Mesenchymal stem cell (in vitro differentiated cells and primary cell): Measurements from ENCODE around the gene TWF2.

ENCODE experiments used
- DNase-seq: peaks from one replicate; pipeline ENCODE4 v3.0.0-alpha.2; 2013
- H2AFZ ChIP-seq: one replicate; pipeline ENCODE4 v1.6.1; 2013; ENCODE audit warnings: low read depth, mild to moderate bottlenecking, control low read depth, inconsistent platforms, low read length, moderate library complexity
- H2AK5ac ChIP-seq: 2 replicates; pipeline ENCODE4 v1.6.1; 2013; ENCODE audit warnings: low read length, moderate library complexity, mild to moderate bottlenecking, inconsistent platforms; ENCODE audit not compliant: severe bottlenecking
- H2BK120ac ChIP-seq: one replicate; pipeline ENCODE4 v1.6.1; 2013; ENCODE audit warnings: low read depth, mild to moderate bottlenecking, inconsistent platforms, low read length, moderate library complexity
- H2BK12ac ChIP-seq, 2 experiments: one replicate each; pipeline ENCODE4 v1.6.1; 2013; ENCODE audit warnings: inconsistent platforms in 2 of 2, low read length in 2 of 2, mild to moderate bottlenecking in 2 of 2, moderate library complexity in 2 of 2, control low read depth in 1 of 2
- H2BK15ac ChIP-seq: one replicate; pipeline ENCODE4 v1.6.1; 2013; ENCODE audit warnings: mild to moderate bottlenecking, low read depth, inconsistent platforms; ENCODE audit not compliant: poor library complexity, severe bottlenecking
- H2BK5ac ChIP-seq: 2 replicates; pipeline ENCODE4 v1.6.1; 2013; ENCODE audit warnings: low read depth, mild to moderate bottlenecking, low read length, control low read depth, inconsistent platforms; ENCODE audit not compliant: poor library complexity, severe bottlenecking
- H3K14ac ChIP-seq, 2 experiments: one replicate each; pipeline ENCODE4 v1.6.1; 2013; ENCODE audit warnings: inconsistent platforms in 2 of 2, low read length in 2 of 2, control low read depth in 1 of 2, mild to moderate bottlenecking in 1 of 2, moderate library complexity in 1 of 2
- H3K18ac ChIP-seq, 2 experiments: one replicate each; pipeline ENCODE4 v1.6.1; 2013; ENCODE audit warnings: inconsistent platforms in 2 of 2, low read length in 2 of 2, control low read depth in 1 of 2, low read depth in 1 of 2, mild to moderate bottlenecking in 1 of 2
- H3K23ac ChIP-seq, 2 experiments: one replicate each; pipeline ENCODE4 v1.6.1; 2013; ENCODE audit warnings: inconsistent platforms in 2 of 2, low read length in 2 of 2, mild to moderate bottlenecking in 2 of 2, moderate library complexity in 2 of 2, control low read depth in 1 of 2
- H3K27ac ChIP-seq: 2 replicates; pipeline ENCODE4 v1.5.1; 2013; ENCODE audit warnings: mild to moderate bottlenecking, moderate library complexity, low read length, control low read depth, inconsistent platforms; ENCODE audit not compliant: poor library complexity, severe bottlenecking
- H3K27me3 ChIP-seq, 2 experiments: 2 replicates each; pipeline versions ENCODE4 v1.6.1 to v1.7.0; 2013; ENCODE audit warnings: low read length in 2 of 2, mild to moderate bottlenecking in 2 of 2, moderate library complexity in 2 of 2, control low read depth in 1 of 2, inconsistent platforms in 1 of 2; ENCODE audit not compliant: control insufficient read depth in 1 of 2, insufficient read depth in 1 of 2
- H3K36me3 ChIP-seq, 2 experiments: 2 replicates each; pipeline versions ENCODE4 v1.6.1 to v1.7.0; 2013; ENCODE audit warnings: low read length in 2 of 2, control low read depth in 1 of 2, inconsistent platforms in 1 of 2, low read depth in 1 of 2, mild to moderate bottlenecking in 1 of 2; ENCODE audit not compliant: insufficient read depth in 2 of 2, control insufficient read depth in 1 of 2
- H3K4ac ChIP-seq, 2 experiments: one replicate each; pipeline ENCODE4 v1.6.1; 2013; ENCODE audit warnings: inconsistent platforms in 2 of 2, low read length in 2 of 2, mild to moderate bottlenecking in 2 of 2, moderate library complexity in 2 of 2, control low read depth in 1 of 2, low read depth in 1 of 2
- H3K4me1 ChIP-seq: 2 replicates; pipeline ENCODE4 v1.6.1; 2013; ENCODE audit warnings: low read depth, low read length, control low read depth; ENCODE audit not compliant: control insufficient read depth, insufficient read depth
- H3K4me2 ChIP-seq: 2 replicates; pipeline ENCODE4 v1.6.1; 2013; ENCODE audit warnings: low read length, mild to moderate bottlenecking, inconsistent platforms; ENCODE audit not compliant: poor library complexity, severe bottlenecking
- H3K4me3 ChIP-seq, 2 experiments: 2 replicates each; pipeline versions ENCODE4 v1.5.1 to v1.7.0; 2013; ENCODE audit warnings: low read length in 2 of 2, mild to moderate bottlenecking in 2 of 2, control low read depth in 1 of 2, low read depth in 1 of 2; ENCODE audit not compliant: insufficient read depth in 1 of 2
- H3K79me1 ChIP-seq: replicated peaks from 2 replicates; pipeline ENCODE4 v1.6.1; 2013; ENCODE audit warnings: mild to moderate bottlenecking, control low read depth, low read length, inconsistent platforms; ENCODE audit not compliant: poor library complexity, severe bottlenecking
- H3K9ac ChIP-seq: 2 replicates; pipeline ENCODE4 v1.7.0; 2013; ENCODE audit warnings: mild to moderate bottlenecking, low read length, moderate library complexity
- H3K9me3 ChIP-seq: 2 replicates; pipeline ENCODE4 v1.7.0; 2013; ENCODE audit warnings: mild to moderate bottlenecking, low read length; ENCODE audit not compliant: control insufficient read depth
- H4K8ac ChIP-seq: one replicate; pipeline ENCODE4 v1.6.1; 2013; ENCODE audit warnings: inconsistent platforms, mild to moderate bottlenecking, low read length, moderate library complexity
- H4K91ac ChIP-seq: one replicate; pipeline ENCODE4 v1.6.1; 2013; ENCODE audit warnings: mild to moderate bottlenecking, low read length, inconsistent platforms
- WGBS: methylation state at CpG from one replicate; pipeline ENCODE4 v1.1.7; 2013; ENCODE audit warnings: mixed read lengths; 5-methylcytosine and 5-hydroxymethylcytosine counted together

The TWF2 gene

GRCh38 chr3:52208556-52208955 lies 30.4 kb downstream of the TWF2 start:
- Histone ChIP-seq H2BK15ac (no peak overlapping the region), H3K23ac (no peak overlapping the region), H4K8ac (no peak overlapping the region), H3K18ac (no peak overlapping the region), H2AK5ac (no peak overlapping the region), H2BK5ac (no peak overlapping the region), H2BK12ac (no peak overlapping the region), H2BK120ac (no peak overlapping the region), H2AFZ (no peak overlapping the region), H3K79me1 (peaks cover 23% of the 10 kb centered on the region), H3K9me3 (no peaks in the 10 kb centered on the region), H3K4me3 (no peak overlapping the region), H3K4me2 (no peak overlapping the region), H3K27ac (no peak overlapping the region), H3K9ac (no peak overlapping the region), H3K14ac (no peak overlapping the region), H3K4ac (no peak overlapping the region), H3K4me1 (no peaks in the 10 kb centered on the region), H4K91ac (no peak overlapping the region), H3K27me3 (no peaks in the 10 kb centered on the region), H3K36me3 (peaks cover 60 to 95% of the 10 kb centered on the region in 2 experiments)
- no peak for DNase-seq
- WGBS, result 100% methylated on average over 4 of the region's 4 CpGs

DNA sequence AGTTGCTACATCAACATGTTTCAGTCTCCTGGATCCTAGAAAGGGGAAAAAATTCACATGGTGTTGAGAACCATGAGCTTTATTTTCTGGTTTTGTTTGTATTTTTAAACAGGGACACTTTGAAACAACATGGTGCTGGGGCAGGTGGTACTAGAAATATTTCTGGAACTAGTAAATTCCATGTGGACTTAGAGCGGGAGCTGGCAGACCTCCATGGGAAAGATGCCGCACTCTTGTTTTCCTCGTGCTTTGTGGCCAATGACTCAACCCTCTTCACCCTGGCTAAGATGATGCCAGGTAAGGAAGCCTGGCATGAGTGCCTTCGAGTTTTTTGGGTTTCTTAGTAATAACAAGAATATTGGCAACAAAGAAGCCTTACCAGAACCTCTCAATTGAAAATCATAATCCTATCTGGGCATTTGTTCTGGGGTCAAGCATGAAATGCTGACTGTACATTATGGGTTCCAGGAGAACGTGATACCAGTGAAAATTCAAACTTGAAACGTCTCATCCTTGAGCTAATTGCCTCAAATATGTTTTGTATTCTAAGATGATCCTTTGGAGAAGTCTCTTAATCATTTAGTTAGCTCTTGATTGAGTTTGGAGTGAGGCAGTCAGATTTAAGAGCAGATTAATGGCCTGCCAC lies 33.1 kb downstream of the TWF2 start:
- H4K91ac ChIP-seq, result no peak overlapping the region
- H3K36me3 ChIP-seq, result peaks cover 48 to 96% of the 10 kb centered on the region in 2 experiments
- H3K4me3 ChIP-seq, result no peak overlapping the region
- H3K23ac ChIP-seq, result no peak overlapping the region
- no peak overlapping the region for H3K9ac ChIP-seq
- H3K4ac ChIP-seq, result no peak overlapping the region
- H3K27ac ChIP-seq, result no peak overlapping the region
- H2BK15ac ChIP-seq, result no peak overlapping the region
- no peaks in the 10 kb centered on the region for H3K9me3 ChIP-seq
- H3K4me1 ChIP-seq, result no peaks in the 10 kb centered on the region
- no peak overlapping the region for H3K4me2 ChIP-seq
- no peak overlapping the region for H4K8ac ChIP-seq
- no peak overlapping the region for H2AK5ac ChIP-seq
- no peak overlapping the region for H2BK120ac ChIP-seq
- H3K79me1 ChIP-seq, result peaks cover 20% of the 10 kb centered on the region
- H2BK5ac ChIP-seq, result no peak overlapping the region
- no peak overlapping the region for H2BK12ac ChIP-seq
- no peak for DNase-seq
- H3K27me3 ChIP-seq, result no peaks in the 10 kb centered on the region
- H3K18ac ChIP-seq, result no peak overlapping the region
- H2AFZ ChIP-seq, result no peak overlapping the region
- H3K14ac ChIP-seq, result no peak overlapping the region
- WGBS, result 96% methylated on average over 5 of the region's 6 CpGs

GRCh38 chr3:52204337-52205073 lies 34.5 kb downstream of the TWF2 start:
- H3K4ac ChIP-seq, result no peak overlapping the region
- no peak overlapping the region for H2BK120ac ChIP-seq
- H3K14ac ChIP-seq, result no peak overlapping the region
- peaks cover 21% of the 10 kb centered on the region for H3K79me1 ChIP-seq
- no peak overlapping the region for H3K4me2 ChIP-seq
- no peak overlapping the region for H3K18ac ChIP-seq
- no peak overlapping the region for H4K8ac ChIP-seq
- WGBS, result 96% methylated on average over 10 of the region's 10 CpGs
- H2BK15ac ChIP-seq, result no peak overlapping the region
- no peak overlapping the region for H3K9ac ChIP-seq
- H3K36me3 ChIP-seq, result peaks cover 39 to 92% of the 10 kb centered on the region in 2 experiments
- no peaks in the 10 kb centered on the region for H3K4me1 ChIP-seq
- DNase-seq, result no peak
- H2AK5ac ChIP-seq, result no peak overlapping the region
- no peak overlapping the region for H3K27ac ChIP-seq
- H3K23ac ChIP-seq, result no peak overlapping the region
- no peak overlapping the region for H3K4me3 ChIP-seq
- no peak overlapping the region for H4K91ac ChIP-seq
- no peaks in the 10 kb centered on the region for H3K27me3 ChIP-seq
- no peak overlapping the region for H2BK12ac ChIP-seq
- H2AFZ ChIP-seq, result no peak overlapping the region
- H2BK5ac ChIP-seq, result no peak overlapping the region
- no peaks in the 10 kb centered on the region for H3K9me3 ChIP-seq

DNA sequence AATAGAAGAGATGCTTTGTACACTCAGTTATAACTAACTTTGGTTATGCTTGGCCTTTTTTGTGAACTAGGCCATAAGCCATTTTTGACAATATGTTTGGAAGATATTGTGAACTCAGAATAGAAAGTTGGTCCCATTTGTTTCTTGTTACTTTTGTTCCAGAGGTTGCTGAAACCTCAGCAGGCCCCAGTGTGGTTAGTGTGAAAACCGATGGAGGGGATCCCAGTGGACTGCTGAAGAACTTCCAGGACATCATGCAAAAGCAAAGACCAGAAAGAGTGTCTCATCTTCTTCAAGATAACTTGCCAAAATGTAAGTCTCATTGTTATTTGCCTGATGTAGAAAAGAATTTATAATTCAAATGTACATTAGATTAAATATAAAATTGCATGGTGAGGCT lies 35.3 kb downstream of the TWF2 start:
- Histone ChIP-seq H3K4me3 (no peak overlapping the region), H2BK120ac (no peak overlapping the region), H2BK15ac (no peak overlapping the region), H3K9me3 (no peaks in the 10 kb centered on the region), H3K36me3 (peaks cover 42 to 90% of the 10 kb centered on the region in 2 experiments), H3K18ac (no peak overlapping the region), H4K8ac (no peak overlapping the region), H3K4me1 (peaks cover 4% of the 10 kb centered on the region), H3K9ac (no peak overlapping the region), H2BK12ac (no peak overlapping the region), H2BK5ac (no peak overlapping the region), H3K4me2 (no peak overlapping the region), H4K91ac (no peak overlapping the region), H3K79me1 (peaks cover 27% of the 10 kb centered on the region), H3K27me3 (no peaks in the 10 kb centered on the region), H2AK5ac (no peak overlapping the region), H2AFZ (no peak overlapping the region), H3K27ac (no peak overlapping the region), H3K4ac (no peak overlapping the region), H3K14ac (no peak overlapping the region), H3K23ac (no peak overlapping the region)
- WGBS, result 100% methylated on average over 1 of the region's 1 CpG
- DNase-seq, result no peak
